Measurements from ENCODE around the gene S100PBP.
"Not testable (repeated sequence)": the region's sequence is repeated elsewhere in the genome, so short reads cannot be mapped to it uniquely, and the experiment has no call there.

Gene S100PBP

DNA sequence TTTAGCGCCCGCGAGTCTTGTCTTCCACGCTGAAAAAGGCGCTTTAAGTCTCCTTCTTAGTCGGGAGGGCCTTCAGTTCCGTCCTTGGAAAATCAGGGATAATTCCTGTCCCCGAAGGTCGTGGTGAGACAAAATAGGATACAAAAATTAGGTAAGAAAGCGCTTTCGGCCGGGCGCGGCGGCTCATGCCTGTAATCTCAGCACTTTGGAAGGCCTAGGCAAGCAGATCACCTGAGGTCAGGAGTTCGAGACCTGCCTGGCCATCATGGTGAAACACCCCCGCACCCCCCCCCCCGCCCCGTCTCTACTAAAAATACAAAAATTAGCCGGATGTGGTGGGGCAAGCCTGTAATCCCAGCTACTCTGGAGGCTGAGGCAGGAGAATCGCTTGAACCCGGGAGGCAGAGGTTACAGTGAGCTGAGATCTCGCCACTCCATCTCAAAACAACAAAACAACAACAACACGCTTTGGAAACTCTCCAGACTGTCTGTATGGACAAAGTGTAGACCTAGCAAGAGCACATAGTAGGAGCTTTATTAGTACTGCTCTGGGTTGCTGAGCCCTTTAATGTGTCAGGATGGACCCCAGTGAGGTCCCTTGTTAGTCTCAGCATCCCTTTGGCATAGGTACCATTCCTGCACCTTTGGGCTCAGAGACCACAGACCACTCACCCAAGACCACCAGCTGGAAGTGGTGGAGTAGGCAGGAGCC lies 84.5 kb downstream of the S100PBP start:
- DNase-seq: no peak

DNA sequence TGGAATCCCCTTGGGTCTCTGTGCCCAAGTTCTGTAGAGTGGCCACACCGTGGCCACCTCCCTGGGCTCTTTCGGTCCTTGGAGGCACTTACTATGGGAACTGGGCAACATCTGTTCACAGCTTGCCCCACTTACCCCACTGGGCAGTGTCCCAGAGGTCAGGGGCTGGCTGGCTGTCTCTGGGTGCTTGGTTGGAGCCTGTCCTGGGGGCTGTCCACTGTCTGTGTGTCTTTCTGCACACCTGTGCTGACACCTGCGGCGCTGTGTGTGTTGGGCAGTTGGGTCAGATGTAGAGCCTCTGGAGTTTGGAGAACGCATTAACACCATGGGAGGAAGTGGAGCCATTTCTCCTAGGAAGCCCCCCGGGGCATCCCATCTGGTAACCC lies 85.1 kb downstream of the S100PBP start:
- DNase-seq: no peak

DNA sequence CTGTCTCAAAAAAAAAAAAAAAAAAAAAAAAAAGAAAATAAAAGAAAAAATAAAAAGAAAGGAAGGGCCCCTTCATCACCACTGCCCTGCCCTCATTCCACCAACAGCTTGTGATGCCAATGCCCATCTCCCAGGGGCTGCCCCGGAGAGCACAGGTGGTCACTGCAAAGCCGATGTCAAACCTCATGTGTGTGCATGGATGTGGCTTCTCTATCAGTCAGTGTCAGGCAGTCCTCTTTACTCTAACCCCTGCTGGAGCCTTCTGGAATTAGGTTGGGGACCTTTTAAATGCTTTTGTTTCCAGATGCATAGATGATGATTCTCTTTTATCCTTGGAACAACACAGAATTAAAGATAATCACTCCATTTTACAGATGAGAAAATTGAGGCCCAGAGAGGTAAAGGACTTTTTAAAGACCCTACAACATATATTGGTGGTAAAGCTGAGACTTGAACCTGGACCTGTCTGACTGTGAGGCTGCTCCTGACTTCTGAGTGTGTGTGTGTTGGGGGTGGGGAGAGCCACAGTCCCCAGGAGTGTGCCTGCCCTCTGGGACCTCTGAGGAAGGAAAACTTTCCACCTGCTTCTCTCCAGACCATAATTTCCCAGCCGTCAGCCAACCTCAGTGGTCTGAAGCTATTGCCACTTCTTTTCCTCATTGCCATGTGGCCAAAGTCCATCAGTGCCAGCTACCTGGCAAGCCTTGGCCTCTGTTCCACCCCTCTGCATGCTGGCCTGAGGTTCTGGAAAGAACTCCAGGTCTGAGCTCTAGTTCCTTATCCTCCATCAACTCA lies 86.7 kb downstream of the S100PBP start:
- no peak for DNase-seq

GRCh38 chr1:32904797-32905196 lies 87.3 kb downstream of the S100PBP start:
- DNase-seq: no peak

DNA sequence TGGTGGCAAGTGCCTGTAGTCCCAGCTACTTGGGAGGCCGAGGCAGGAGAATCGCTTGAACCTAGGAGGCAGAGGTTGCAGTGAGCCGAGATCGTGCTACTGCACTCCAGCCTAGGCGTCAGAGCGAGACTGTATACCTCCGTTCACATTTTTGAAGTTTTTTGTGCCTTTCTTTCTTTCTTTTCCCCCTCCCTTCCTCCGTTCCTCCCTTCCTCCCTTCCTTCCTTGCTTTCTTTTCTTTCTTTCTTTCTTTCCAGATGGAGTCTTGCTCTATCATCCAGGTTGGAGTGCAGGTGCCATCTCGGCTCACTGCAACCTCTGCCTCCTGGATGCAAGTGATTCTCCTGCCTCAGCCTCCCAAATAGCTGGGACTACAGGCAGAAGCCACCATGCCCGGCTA lies 88.1 kb downstream of the S100PBP start:
- not testable (repeated sequence) for DNase-seq

DNA sequence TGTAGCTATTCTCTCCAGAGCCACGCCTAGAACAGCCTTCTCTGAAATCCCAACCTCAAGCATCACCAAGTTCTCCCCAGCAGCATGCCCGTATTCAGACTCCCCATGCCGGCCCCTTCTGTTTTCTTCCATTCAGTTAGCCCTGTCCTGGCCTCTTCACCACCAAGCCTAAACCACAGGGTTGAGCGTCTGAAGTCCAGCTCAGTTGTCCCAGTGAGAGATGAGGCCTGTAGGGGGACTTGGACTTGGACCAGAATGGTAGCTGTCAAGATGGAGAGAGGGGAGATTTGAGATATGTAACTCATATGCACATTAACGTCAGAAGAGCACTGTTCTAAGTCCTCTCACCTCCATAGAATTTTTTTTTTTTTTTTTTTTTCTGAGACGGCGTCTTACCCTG lies 89.2 kb downstream of the S100PBP start:
- no peak for DNase-seq

- no peak for DNase-seq
Measured at GRCh38 chr1:32907435-32907834, 90.0 kb downstream of the S100PBP start.

Data from activated naive CD4-positive, alpha-beta T cell treated with anti-CD3 and anti-CD28 coated beads, Interleukin-2, amount 50 U/mL, for 16 hours (primary cell).